SK-N-SH (cell line): ENCODE results near the gene C9orf50. TPM values are rescaled to one million over a fixed set of nuclear protein-coding genes. Genes with fewer than 3 reads are reported as not detected.

ENCODE experiments used
- CTCF ChIA-PET: fragments of 300-600, 350-600 bp; formaldehyde crosslinking; extraction: SDS; loops from one replicate; lab custom pipeline; 2021; lab: Yijun Ruan, JAX
- POLR2A ChIA-PET: fragments of 350-600 bp; sonication (Branson Sonifier 250); formaldehyde crosslinking; extraction: SDS; loops from one replicate; lab custom pipeline; 2020; ENCODE audit warnings: antibody characterized with exemption, inconsistent platforms; lab: Yijun Ruan, JAX
- DNase-seq: peaks from one replicate; pipeline ENCODE4 v3.0.0; 2012
- H2AFZ ChIP-seq: fragments of 200-600 bp; sonication (generic); 2 replicates; pipeline ENCODE4 v1.8.1; 2016; ENCODE audit warnings: antibody characterized with exemption, mild to moderate bottlenecking, low read depth
- H3F3A ChIP-seq: fragments of 200-600 bp; sonication (generic); replicated peaks from 2 replicates; pipeline ENCODE3; 2016; ENCODE audit warnings: antibody characterized with exemption, mild to moderate bottlenecking; ENCODE audit not compliant: insufficient read depth
- H3K27ac ChIP-seq, 2 experiments: fragments of 200-500 bp in 1 of 2; fragments of 200-600 bp in 1 of 2; sonication (Bioruptor generic) in 1 of 2; sonication (generic), shearing (Covaris generic) in 1 of 2; 2 replicates each; pipeline versions ENCODE4 v1.5.1 to v1.6.1; 2014 to 2016; ENCODE audit warnings: low read depth in 2 of 2, inconsistent platforms in 1 of 2, low read length in 1 of 2, mild to moderate bottlenecking in 1 of 2, mixed read lengths in 1 of 2
- H3K27me3 ChIP-seq: fragments of 200-600 bp; sonication (generic), shearing (Covaris generic); 2 replicates; pipeline ENCODE4 v1.6.1; 2016; ENCODE audit warnings: mixed run types; ENCODE audit not compliant: insufficient read depth
- H3K36me3 ChIP-seq, 2 experiments: fragments of 200-500 bp in 1 of 2; fragments of 200-600 bp in 1 of 2; sonication (Bioruptor generic) in 1 of 2; sonication (generic) in 1 of 2; replicated peaks in 1 of 2; 2 replicates each; pipeline versions ENCODE3 to v1.5.1; 2014 to 2016; ENCODE audit warnings: low read length in 1 of 2, mild to moderate bottlenecking in 1 of 2; ENCODE audit not compliant: insufficient read depth in 2 of 2, control insufficient read depth in 1 of 2
- H3K4me1 ChIP-seq, 2 experiments: fragments of 200-500 bp in 1 of 2; fragments of 200-600 bp in 1 of 2; sonication (Bioruptor generic) in 1 of 2; sonication (generic), shearing (Covaris generic) in 1 of 2; 2 replicates each; pipeline versions ENCODE4 v1.5.1 to v1.6.1; 2014 to 2016; ENCODE audit warnings: low read depth in 1 of 2, low read length in 1 of 2, mixed run types in 1 of 2; ENCODE audit not compliant: insufficient read depth in 2 of 2, control insufficient read depth in 1 of 2
- H3K4me2 ChIP-seq: fragments of 200-600 bp; sonication (generic), shearing (Covaris generic); 2 replicates; pipeline ENCODE4 v1.6.1; 2017; ENCODE audit warnings: mixed run types
- H3K4me3 ChIP-seq, 2 experiments: fragments of 200-500 bp in 1 of 2; fragments of 200-600 bp in 1 of 2; sonication (Bioruptor generic) in 1 of 2; sonication (generic), shearing (Covaris generic) in 1 of 2; 2 replicates each; pipeline versions ENCODE4 v1.5.1 to v1.8.1; 2014 to 2016; ENCODE audit warnings: low read depth in 2 of 2, inconsistent platforms in 1 of 2, low read length in 1 of 2, mild to moderate bottlenecking in 1 of 2, mixed read lengths in 1 of 2, moderate library complexity in 1 of 2
- H3K79me2 ChIP-seq: fragments of 200-600 bp; sonication (generic); 2 replicates; pipeline ENCODE4 v1.8.1; 2017; ENCODE audit warnings: mild to moderate bottlenecking; ENCODE audit not compliant: insufficient read depth
- H3K9ac ChIP-seq: fragments of 200-600 bp; sonication (generic); 2 replicates; pipeline ENCODE4 v1.6.1; 2017; ENCODE audit warnings: mixed run types
- H3K9me2 ChIP-seq: fragments of 200-600 bp; sonication (generic); 2 replicates; pipeline ENCODE4 v1.6.1; 2017; ENCODE audit warnings: mixed run types
- H3K9me3 ChIP-seq: fragments of 200-600 bp; sonication (generic); 2 replicates; pipeline ENCODE4 v1.6.1; 2017; ENCODE audit warnings: mixed run types, mild to moderate bottlenecking, moderate library complexity
- H4K20me1 ChIP-seq: fragments of 200-600 bp; sonication (generic); 2 replicates; pipeline ENCODE4 v1.6.1; 2017; ENCODE audit warnings: mild to moderate bottlenecking, mixed run types; ENCODE audit not compliant: insufficient read depth
- CHD2 ChIP-seq: fragments of 150-350 bp; IDR thresholded peaks from 2 replicates; pipeline ENCODE4 v1.6.1; 2018; ENCODE audit warnings: low read length; ENCODE audit not compliant: partially characterized antibody
- EP300 ChIP-seq, 2 experiments: IDR thresholded peaks; 2 replicates each; pipeline versions ENCODE4 v1.4.0 to v1.6.1; 2012; ENCODE audit warnings: borderline replicate concordance in 1 of 2, low read depth in 1 of 2, low read length in 1 of 2
- FOSL2 ChIP-seq: IDR thresholded peaks from 2 replicates; pipeline ENCODE4 v1.4.0; 2012; ENCODE audit warnings: low read depth, mild to moderate bottlenecking, moderate library complexity, borderline replicate concordance
- FOXJ3 ChIP-seq: sonication (generic); formaldehyde crosslinking; IDR thresholded peaks from 2 replicates; pipeline ENCODE4 v1.5.1; 2020; ENCODE audit warnings: mild to moderate bottlenecking, missing genetic modification reagents
- MXI1 ChIP-seq: IDR thresholded peaks from 2 replicates; pipeline ENCODE4 v1.6.1; 2012; ENCODE audit warnings: mild to moderate bottlenecking, low read depth, low read length, improper control_type of control experiment
- POLR2AphosphoS5 ChIP-seq: IDR thresholded peaks from 2 replicates; pipeline ENCODE4 v1.6.1; 2012; ENCODE audit warnings: low read depth, low read length
- RAD21 ChIP-seq: IDR thresholded peaks from 2 replicates; pipeline ENCODE4 v1.6.1; 2012; ENCODE audit warnings: mild to moderate bottlenecking, low read length
- TAF1 ChIP-seq: IDR thresholded peaks from 2 replicates; pipeline ENCODE4 v1.6.1; 2012; ENCODE audit warnings: low read depth, mild to moderate bottlenecking, low read length, moderate library complexity, borderline replicate concordance
- TCF12 ChIP-seq: IDR thresholded peaks from 2 replicates; pipeline ENCODE4 v1.4.0; 2012
- TEAD4 ChIP-seq: IDR thresholded peaks from 2 replicates; pipeline ENCODE4 v1.4.0; 2012; ENCODE audit warnings: mild to moderate bottlenecking, borderline replicate concordance; ENCODE audit not compliant: insufficient read depth
- WGBS: methylation state at CpG from one replicate; pipeline ENCODE4 v1.1.6; 2017; ENCODE audit warnings: low lambda C conversion rate; 5-methylcytosine and 5-hydroxymethylcytosine counted together
- polyA plus RNA-seq, 3 experiments: library from polyadenylated mRNA; depleted of rRNA; stranded (reverse); fragments of >200 nt; gene quantifications; 2 replicates each; pipeline ENCODE4 v1.2.3, GENCODE V29; 2012
- TF ChIP-seq, protein P1 (sequence below): fragments of 200-600 bp; sonication (generic); IDR thresholded peaks from 2 replicates; pipeline ENCODE4 v1.6.1; 2017; ENCODE audit warnings: antibody characterized with exemption, mild to moderate bottlenecking, moderate library complexity
- TF ChIP-seq, protein P2 (sequence below): IDR thresholded peaks from 2 replicates; pipeline ENCODE4 v1.4.0; 2012; ENCODE audit warnings: low read depth
- TF ChIP-seq, protein P3 (sequence below): IDR thresholded peaks from 2 replicates; pipeline ENCODE4; 2012

Gene C9orf50
- polyA plus RNA-seq, 1 of the 3 experiments (the other 2 are of a cell fraction), result 0.30 TPM

DNA sequence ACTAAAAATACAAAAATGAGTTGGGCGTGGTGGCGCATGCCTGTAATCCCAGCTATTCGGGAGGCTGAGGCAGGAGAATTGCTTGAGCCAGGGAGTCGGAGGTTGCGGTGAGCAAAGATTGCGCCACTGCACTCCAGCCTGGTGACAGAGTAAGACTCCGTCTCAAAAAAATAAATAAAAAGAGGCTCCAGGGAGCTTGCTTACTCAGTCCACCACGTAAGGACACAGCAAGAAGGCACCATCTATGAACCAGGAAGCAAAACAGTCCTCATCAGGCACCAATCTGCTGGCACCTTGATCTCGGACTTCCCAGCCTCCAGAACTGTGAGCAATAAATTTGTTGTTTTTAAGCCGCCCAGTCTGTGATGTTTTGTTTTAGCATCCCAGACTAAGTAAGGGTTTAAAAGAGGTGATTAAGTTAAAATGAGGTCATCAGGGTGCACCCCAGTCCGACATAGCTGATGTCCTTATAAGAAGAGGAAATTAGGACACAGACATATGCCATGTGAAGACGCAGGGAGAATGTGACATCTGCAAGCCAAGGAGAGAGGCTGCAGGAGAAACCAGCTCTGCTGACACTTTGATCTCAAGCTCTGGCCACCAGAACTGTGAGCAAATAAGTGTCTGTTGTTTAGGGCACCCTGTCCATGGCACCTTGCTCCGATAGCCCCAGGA, 45.9 kb downstream of the C9orf50 start (continued):
- TF ChIP-seq MXI1, result no peak
- TF ChIP-seq CHD2, result no peak
- TF ChIP-seq, protein P1, sequence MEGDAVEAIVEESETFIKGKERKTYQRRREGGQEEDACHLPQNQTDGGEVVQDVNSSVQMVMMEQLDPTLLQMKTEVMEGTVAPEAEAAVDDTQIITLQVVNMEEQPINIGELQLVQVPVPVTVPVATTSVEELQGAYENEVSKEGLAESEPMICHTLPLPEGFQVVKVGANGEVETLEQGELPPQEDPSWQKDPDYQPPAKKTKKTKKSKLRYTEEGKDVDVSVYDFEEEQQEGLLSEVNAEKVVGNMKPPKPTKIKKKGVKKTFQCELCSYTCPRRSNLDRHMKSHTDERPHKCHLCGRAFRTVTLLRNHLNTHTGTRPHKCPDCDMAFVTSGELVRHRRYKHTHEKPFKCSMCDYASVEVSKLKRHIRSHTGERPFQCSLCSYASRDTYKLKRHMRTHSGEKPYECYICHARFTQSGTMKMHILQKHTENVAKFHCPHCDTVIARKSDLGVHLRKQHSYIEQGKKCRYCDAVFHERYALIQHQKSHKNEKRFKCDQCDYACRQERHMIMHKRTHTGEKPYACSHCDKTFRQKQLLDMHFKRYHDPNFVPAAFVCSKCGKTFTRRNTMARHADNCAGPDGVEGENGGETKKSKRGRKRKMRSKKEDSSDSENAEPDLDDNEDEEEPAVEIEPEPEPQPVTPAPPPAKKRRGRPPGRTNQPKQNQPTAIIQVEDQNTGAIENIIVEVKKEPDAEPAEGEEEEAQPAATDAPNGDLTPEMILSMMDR, result no peak
- no peak for TF ChIP-seq TCF12
- TF ChIP-seq, protein P2, sequence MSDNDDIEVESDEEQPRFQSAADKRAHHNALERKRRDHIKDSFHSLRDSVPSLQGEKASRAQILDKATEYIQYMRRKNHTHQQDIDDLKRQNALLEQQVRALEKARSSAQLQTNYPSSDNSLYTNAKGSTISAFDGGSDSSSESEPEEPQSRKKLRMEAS, result no peak
- TF ChIP-seq RAD21, result no peak
- no peak for TF ChIP-seq TAF1

DNA sequence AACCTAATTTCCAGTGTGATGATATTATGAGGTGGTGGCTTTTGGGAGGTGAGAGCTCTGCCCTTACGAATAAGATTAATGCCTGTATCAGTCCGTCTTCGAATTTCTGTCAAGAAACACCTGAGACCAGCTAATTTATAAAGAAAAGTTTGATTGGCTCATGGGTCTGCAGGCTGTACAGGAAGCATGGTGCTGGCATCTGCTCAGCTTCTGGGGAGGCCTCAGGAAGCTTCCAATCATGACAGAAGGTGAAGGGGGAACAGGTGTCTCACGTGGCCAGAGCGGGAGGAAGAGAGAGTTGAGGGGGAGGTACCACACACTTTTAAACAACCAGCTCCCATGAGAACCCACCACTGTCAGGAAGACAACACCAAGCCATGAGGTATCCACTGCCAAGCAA, 46.9 kb downstream of the C9orf50 start:
- no peaks in the 10 kb centered on the region for H4K20me1 ChIP-seq
- H3K36me3 ChIP-seq, result no peaks in the 10 kb centered on the region
- TF ChIP-seq TEAD4 (no peak), POLR2AphosphoS5 (no peak), EP300 (IDR thresholded peaks at IDR 0.05; ENCODE audit: borderline replicate concordance in 1 of 2, low read depth in 1 of 2, low read length in 1 of 2) (no peak), FOSL2 (no peak), FOXJ3 (no peak)
- TF ChIP-seq, protein P1, result no peak
- TF ChIP-seq, protein P3, sequence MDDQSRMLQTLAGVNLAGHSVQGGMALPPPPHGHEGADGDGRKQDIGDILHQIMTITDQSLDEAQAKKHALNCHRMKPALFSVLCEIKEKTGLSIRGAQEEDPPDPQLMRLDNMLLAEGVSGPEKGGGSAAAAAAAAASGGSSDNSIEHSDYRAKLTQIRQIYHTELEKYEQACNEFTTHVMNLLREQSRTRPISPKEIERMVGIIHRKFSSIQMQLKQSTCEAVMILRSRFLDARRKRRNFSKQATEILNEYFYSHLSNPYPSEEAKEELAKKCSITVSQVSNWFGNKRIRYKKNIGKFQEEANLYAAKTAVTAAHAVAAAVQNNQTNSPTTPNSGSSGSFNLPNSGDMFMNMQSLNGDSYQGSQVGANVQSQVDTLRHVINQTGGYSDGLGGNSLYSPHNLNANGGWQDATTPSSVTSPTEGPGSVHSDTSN, result no peak
- H3K9ac ChIP-seq, result no peak overlapping the region
- POLR2A ChIA-PET, result no interaction called here
- CTCF ChIA-PET, result interaction anchor here (1.6 kb wide), 1 partner anchor 37 kb away, joined by 4 read pairs; no protein-coding TSS in a partner anchor
- 94% methylated on average over 5 of the region's 5 CpGs for WGBS
- no peak overlapping the region for H3K4me3 ChIP-seq
- H3K4me1 ChIP-seq, result peaks cover 11 to 17% of the 10 kb centered on the region in 2 experiments; a peak in 2 of 4 replicates
- no peak for DNase-seq
- no peaks in the 10 kb centered on the region for H3K27me3 ChIP-seq
- H3F3A ChIP-seq, result peaks cover 11% of the 10 kb centered on the region
- H3K79me2 ChIP-seq, result no peaks in the 10 kb centered on the region
- no peaks in the 10 kb centered on the region for H3K9me3 ChIP-seq
- H3K27ac ChIP-seq, result no peak overlapping the region
- H2AFZ ChIP-seq, result no peak overlapping the region
- H3K9me2 ChIP-seq, result no peaks in the 10 kb centered on the region
- no peak overlapping the region for H3K4me2 ChIP-seq
